WTC11 (cell line): ENCODE results near the gene PAFAH1B2. TPM values are rescaled to one million over a fixed set of nuclear protein-coding genes. Genes with fewer than 3 reads are reported as not detected.

Source experiments
- ATAC-seq: fragments of 200-7000 bp; cut with Tn5 transposase; 2 replicates; pipeline ENCODE4 v1.10.0; 2021; ENCODE audit warnings: mild to moderate bottlenecking, moderate library complexity
- CTCF ChIA-PET: fragments of 300-600 bp; sonication (Branson Sonifier 250); formaldehyde crosslinking; loops from one replicate; lab custom pipeline; 2021; ENCODE audit warnings: antibody characterized with exemption; lab: Charles Lee
- POLR2A ChIA-PET: fragments of 350-600 bp; sonication (Branson Sonifier 250); formaldehyde crosslinking; loops from one replicate; lab custom pipeline; 2021; ENCODE audit warnings: antibody characterized with exemption; lab: Charles Lee
- DNase-seq: peaks from one replicate; pipeline ENCODE4 v3.0.0; 2021; ENCODE audit warnings: low spot score
- H3K27ac Mint-ChIP-seq: 2 replicates; pipeline ENCODE4 v1.8.0; 2021; ENCODE audit warnings: mixed read lengths
- H3K27me3 Mint-ChIP-seq: 2 replicates; pipeline ENCODE4 v1.8.0; 2021; ENCODE audit warnings: low read depth, mild to moderate bottlenecking, moderate library complexity, mixed read lengths
- H3K36me3 Mint-ChIP-seq: 2 replicates; pipeline ENCODE4 v1.8.0; 2021; ENCODE audit warnings: mixed read lengths
- H3K4me1 Mint-ChIP-seq: 2 replicates; pipeline ENCODE4 v1.8.0; 2022; ENCODE audit warnings: mixed read lengths
- H3K4me3 Mint-ChIP-seq: 2 replicates; pipeline ENCODE4 v1.8.0; 2021; ENCODE audit warnings: mild to moderate bottlenecking, moderate library complexity, mixed read lengths
- H3K9me3 Mint-ChIP-seq: 2 replicates; pipeline ENCODE4 v1.8.0; 2021; ENCODE audit warnings: mixed read lengths
- CREB1 ChIP-seq: sonication (generic); formaldehyde crosslinking; IDR thresholded peaks from 2 replicates; pipeline ENCODE4 v1.8.0; 2023; ENCODE audit warnings: mild to moderate bottlenecking, missing genetic modification reagents
- ESRRA ChIP-seq: sonication (generic); formaldehyde crosslinking; IDR thresholded peaks from 2 replicates; pipeline ENCODE4 v1.8.1; 2022; ENCODE audit warnings: mild to moderate bottlenecking, missing genetic modification reagents, borderline replicate concordance
- IRF1 ChIP-seq: sonication (generic); formaldehyde crosslinking; IDR thresholded peaks from 2 replicates; pipeline ENCODE4 v1.8.0; 2023; ENCODE audit warnings: missing genetic modification reagents
- MXD4 ChIP-seq: fragments of 250-450 bp; sonication (Bioruptor Pico); IDR thresholded peaks from 2 replicates; pipeline ENCODE4 v1.8.0; 2021; ENCODE audit warnings: mild to moderate bottlenecking, moderate library complexity, borderline replicate concordance
- MYBL2 ChIP-seq: sonication (generic); formaldehyde crosslinking; IDR thresholded peaks from 2 replicates; pipeline ENCODE4 v1.8.1; 2023; ENCODE audit warnings: mild to moderate bottlenecking, moderate library complexity, missing genetic modification reagents
- PREB ChIP-seq: sonication (generic); formaldehyde crosslinking; IDR thresholded peaks from 2 replicates; pipeline ENCODE4 v1.8.1; 2022; ENCODE audit warnings: mild to moderate bottlenecking, missing genetic modification reagents, moderate library complexity, borderline replicate concordance
- TP53 ChIP-seq: sonication (generic); formaldehyde crosslinking; IDR thresholded peaks from 2 replicates; pipeline ENCODE4 v1.8.1; 2023; ENCODE audit warnings: mild to moderate bottlenecking, missing genetic modification reagents
- ZBTB21 ChIP-seq: sonication (generic); formaldehyde crosslinking; IDR thresholded peaks from 2 replicates; pipeline ENCODE4 v1.8.1; 2023; ENCODE audit warnings: mild to moderate bottlenecking, missing genetic modification reagents, borderline replicate concordance
- ZNF423 ChIP-seq: fragments of 250-450 bp; sonication (Bioruptor Pico); IDR thresholded peaks from 2 replicates; pipeline ENCODE4 v2.1.2; 2022; ENCODE audit warnings: mild to moderate bottlenecking, moderate library complexity
- ZNF425 ChIP-seq: fragments of 250-450 bp; sonication (Bioruptor Pico); conservative IDR thresholded peaks from 2 replicates; pipeline ENCODE4 v1.9.0; 2021; ENCODE audit warnings: mild to moderate bottlenecking
- ZNF671 ChIP-seq: fragments of 250-450 bp; sonication (Bioruptor Pico); IDR thresholded peaks from 2 replicates; pipeline ENCODE4 v1.8.0; 2021; ENCODE audit warnings: mild to moderate bottlenecking
- total RNA-seq: library from RNA; stranded (reverse); gene quantifications from 3 replicates; pipeline ENCODE4 v1.2.3, GENCODE V29; 2021
- TF ChIP-seq, protein P1 (sequence below): sonication (generic); formaldehyde crosslinking; IDR thresholded peaks from 2 replicates; pipeline ENCODE4 v1.8.0; 2022; ENCODE audit warnings: missing genetic modification reagents
- TF ChIP-seq, protein P2 (sequence below): fragments of 250-450 bp; sonication (Bioruptor Pico); IDR thresholded peaks from 2 replicates; pipeline ENCODE4 v1.9.0; 2021; ENCODE audit warnings: mild to moderate bottlenecking
- TF ChIP-seq, protein P3 (sequence below): sonication (generic); formaldehyde crosslinking; IDR thresholded peaks from 2 replicates; pipeline ENCODE4 v1.8.1; 2023; ENCODE audit warnings: mild to moderate bottlenecking, missing genetic modification reagents

The PAFAH1B2 gene
- total RNA-seq, 1 experiment from 2014 or later = 138 TPM

DNA sequence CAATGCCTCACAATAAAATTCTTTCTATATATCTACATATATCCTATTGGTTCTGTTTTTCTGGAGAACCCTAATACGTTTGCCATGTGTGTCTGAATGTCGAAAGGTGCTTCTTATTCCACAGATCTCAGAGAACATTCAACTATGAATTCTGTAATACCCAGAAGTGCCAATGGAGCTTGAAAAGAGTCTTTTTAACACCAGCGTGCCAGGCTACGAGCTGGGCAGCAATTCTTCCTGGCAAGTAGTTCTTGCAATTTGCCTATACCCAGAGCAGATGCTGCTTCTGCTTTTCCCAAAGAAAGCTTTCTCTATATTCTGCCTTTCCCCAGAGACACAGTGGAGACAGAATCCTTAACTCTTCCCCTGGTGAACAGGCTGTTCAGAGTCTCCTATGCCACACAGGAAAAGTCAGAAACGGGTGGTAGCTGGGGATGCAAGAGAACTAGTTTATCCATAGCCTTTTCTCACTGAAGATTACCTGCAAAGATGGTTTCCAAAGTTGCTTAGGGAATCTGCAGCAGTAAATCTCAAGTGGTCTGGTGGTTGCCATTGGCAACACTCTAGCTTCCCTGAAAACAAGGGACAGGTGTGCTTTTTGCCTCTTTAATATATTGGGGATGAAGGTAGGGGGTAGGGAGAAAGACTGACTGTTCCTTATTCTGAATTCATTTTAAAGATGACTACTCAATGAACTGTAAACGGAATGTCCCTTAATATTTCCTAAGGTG lies 16.8 kb upstream of the PAFAH1B2 start:
- ChIA-PET CTCF (interaction anchor here (0.7 to 3.6 kb wide), 4 partner anchors 12 to 664 kb away, joined by 3 to 38 read pairs (median 4); no protein-coding TSS in a partner anchor), POLR2A (interaction anchor here (0.6 kb wide), 1 partner anchor 92 kb away, joined by 3 read pairs; no protein-coding TSS in a partner anchor)
- H3K27ac Mint-ChIP-seq = no peak overlapping the region

DNA sequence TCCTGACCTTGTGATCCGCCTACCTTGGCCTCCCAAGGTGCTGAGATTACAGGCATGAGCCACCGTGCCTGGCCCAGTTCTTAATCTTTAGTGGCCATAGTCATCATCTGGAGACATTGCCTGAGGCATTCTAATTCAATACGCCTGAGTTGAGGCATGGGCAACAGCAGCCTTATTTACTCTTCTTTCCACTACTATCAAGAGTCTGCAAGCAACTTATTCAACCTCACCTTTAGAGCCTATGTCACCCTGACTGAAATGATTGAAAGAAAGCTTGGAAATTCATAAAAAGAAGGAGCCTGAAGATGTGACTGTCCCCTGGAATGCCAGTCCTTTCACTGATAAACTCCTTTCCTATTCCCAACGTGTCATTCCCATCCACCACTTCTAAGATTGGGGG lies 15.8 kb upstream of the PAFAH1B2 start:
- Mint-ChIP-seq H3K36me3 (no peaks in the 10 kb centered on the region), H3K27ac (no peak overlapping the region), H3K27me3 (no peaks in the 10 kb centered on the region), H3K4me3 (no peak overlapping the region), H3K4me1 (no peaks in the 10 kb centered on the region), H3K9me3 (no peaks in the 10 kb centered on the region)
- POLR2A ChIA-PET = no interaction called here
- CTCF ChIA-PET = interaction anchor here (0.6 to 3.6 kb wide), 2 partner anchors 11 to 13 kb away, joined by 4 to 38 read pairs; no protein-coding TSS in a partner anchor
- DNase-seq (no peak), ATAC-seq (no peak)
- TF ChIP-seq, protein P1, sequence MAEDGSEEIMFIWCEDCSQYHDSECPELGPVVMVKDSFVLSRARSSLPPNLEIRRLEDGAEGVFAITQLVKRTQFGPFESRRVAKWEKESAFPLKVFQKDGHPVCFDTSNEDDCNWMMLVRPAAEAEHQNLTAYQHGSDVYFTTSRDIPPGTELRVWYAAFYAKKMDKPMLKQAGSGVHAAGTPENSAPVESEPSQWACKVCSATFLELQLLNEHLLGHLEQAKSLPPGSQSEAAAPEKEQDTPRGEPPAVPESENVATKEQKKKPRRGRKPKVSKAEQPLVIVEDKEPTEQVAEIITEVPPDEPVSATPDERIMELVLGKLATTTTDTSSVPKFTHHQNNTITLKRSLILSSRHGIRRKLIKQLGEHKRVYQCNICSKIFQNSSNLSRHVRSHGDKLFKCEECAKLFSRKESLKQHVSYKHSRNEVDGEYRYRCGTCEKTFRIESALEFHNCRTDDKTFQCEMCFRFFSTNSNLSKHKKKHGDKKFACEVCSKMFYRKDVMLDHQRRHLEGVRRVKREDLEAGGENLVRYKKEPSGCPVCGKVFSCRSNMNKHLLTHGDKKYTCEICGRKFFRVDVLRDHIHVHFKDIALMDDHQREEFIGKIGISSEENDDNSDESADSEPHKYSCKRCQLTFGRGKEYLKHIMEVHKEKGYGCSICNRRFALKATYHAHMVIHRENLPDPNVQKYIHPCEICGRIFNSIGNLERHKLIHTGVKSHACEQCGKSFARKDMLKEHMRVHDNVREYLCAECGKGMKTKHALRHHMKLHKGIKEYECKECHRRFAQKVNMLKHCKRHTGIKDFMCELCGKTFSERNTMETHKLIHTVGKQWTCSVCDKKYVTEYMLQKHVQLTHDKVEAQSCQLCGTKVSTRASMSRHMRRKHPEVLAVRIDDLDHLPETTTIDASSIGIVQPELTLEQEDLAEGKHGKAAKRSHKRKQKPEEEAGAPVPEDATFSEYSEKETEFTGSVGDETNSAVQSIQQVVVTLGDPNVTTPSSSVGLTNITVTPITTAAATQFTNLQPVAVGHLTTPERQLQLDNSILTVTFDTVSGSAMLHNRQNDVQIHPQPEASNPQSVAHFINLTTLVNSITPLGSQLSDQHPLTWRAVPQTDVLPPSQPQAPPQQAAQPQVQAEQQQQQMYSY (CRISPR knock-in tag) = no peak
- TF ChIP-seq ZNF425 (CRISPR knock-in tag) = no peak
- no peak for TF ChIP-seq CREB1 (CRISPR knock-in tag)
- TF ChIP-seq MYBL2 = no peak
- no peak for TF ChIP-seq TP53 (CRISPR knock-in tag)
- TF ChIP-seq ZNF671 (CRISPR knock-in tag) = no peak
- no peak for TF ChIP-seq MXD4 (CRISPR knock-in tag)
- TF ChIP-seq ZNF423 = no peak

More for the DNA sequence above, 16.8 kb upstream of the PAFAH1B2 start:
- H3K27me3 Mint-ChIP-seq = no peaks in the 10 kb centered on the region; the same call in 1 of the 2 replicates
- ATAC-seq = no peak
- H3K4me3 Mint-ChIP-seq = no peak overlapping the region
- H3K4me1 Mint-ChIP-seq = no peaks in the 10 kb centered on the region
- no peak for DNase-seq
- H3K9me3 Mint-ChIP-seq = no peaks in the 10 kb centered on the region
- H3K36me3 Mint-ChIP-seq = no peaks in the 10 kb centered on the region
- TF ChIP-seq, protein P2, sequence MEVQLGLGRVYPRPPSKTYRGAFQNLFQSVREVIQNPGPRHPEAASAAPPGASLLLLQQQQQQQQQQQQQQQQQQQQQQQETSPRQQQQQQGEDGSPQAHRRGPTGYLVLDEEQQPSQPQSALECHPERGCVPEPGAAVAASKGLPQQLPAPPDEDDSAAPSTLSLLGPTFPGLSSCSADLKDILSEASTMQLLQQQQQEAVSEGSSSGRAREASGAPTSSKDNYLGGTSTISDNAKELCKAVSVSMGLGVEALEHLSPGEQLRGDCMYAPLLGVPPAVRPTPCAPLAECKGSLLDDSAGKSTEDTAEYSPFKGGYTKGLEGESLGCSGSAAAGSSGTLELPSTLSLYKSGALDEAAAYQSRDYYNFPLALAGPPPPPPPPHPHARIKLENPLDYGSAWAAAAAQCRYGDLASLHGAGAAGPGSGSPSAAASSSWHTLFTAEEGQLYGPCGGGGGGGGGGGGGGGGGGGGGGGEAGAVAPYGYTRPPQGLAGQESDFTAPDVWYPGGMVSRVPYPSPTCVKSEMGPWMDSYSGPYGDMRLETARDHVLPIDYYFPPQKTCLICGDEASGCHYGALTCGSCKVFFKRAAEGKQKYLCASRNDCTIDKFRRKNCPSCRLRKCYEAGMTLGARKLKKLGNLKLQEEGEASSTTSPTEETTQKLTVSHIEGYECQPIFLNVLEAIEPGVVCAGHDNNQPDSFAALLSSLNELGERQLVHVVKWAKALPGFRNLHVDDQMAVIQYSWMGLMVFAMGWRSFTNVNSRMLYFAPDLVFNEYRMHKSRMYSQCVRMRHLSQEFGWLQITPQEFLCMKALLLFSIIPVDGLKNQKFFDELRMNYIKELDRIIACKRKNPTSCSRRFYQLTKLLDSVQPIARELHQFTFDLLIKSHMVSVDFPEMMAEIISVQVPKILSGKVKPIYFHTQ (CRISPR knock-in tag) = no peak
- TF ChIP-seq PREB (no peak), ESRRA (CRISPR knock-in tag) (no peak), ZBTB21 (CRISPR knock-in tag) (no peak), IRF1 (CRISPR knock-in tag) (no peak)
- TF ChIP-seq, protein P3, sequence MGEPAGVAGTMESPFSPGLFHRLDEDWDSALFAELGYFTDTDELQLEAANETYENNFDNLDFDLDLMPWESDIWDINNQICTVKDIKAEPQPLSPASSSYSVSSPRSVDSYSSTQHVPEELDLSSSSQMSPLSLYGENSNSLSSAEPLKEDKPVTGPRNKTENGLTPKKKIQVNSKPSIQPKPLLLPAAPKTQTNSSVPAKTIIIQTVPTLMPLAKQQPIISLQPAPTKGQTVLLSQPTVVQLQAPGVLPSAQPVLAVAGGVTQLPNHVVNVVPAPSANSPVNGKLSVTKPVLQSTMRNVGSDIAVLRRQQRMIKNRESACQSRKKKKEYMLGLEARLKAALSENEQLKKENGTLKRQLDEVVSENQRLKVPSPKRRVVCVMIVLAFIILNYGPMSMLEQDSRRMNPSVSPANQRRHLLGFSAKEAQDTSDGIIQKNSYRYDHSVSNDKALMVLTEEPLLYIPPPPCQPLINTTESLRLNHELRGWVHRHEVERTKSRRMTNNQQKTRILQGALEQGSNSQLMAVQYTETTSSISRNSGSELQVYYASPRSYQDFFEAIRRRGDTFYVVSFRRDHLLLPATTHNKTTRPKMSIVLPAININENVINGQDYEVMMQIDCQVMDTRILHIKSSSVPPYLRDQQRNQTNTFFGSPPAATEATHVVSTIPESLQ (CRISPR knock-in tag) = no peak
